Mesodermal cell (in vitro differentiated cells): Measurements from ENCODE around the gene CTSL.

ENCODE experiments used
- H3K27ac ChIP-seq: 2 replicates; pipeline ENCODE4 v1.7.0; 2013; ENCODE audit warnings: mild to moderate bottlenecking, low read depth, low read length, moderate library complexity; ENCODE audit not compliant: severe bottlenecking
- H3K36me3 ChIP-seq: 2 replicates; pipeline ENCODE4 v1.7.1; 2013; ENCODE audit warnings: mild to moderate bottlenecking, low read length, moderate library complexity; ENCODE audit not compliant: control insufficient read depth, insufficient read depth
- H3K4me1 ChIP-seq: one replicate; pipeline ENCODE4 v1.7.1; 2013; ENCODE audit warnings: mild to moderate bottlenecking, low read length; ENCODE audit not compliant: insufficient read depth, control insufficient read depth, poor library complexity, severe bottlenecking
- H3K4me3 ChIP-seq: 2 replicates; pipeline ENCODE4 v1.7.0; 2013; ENCODE audit warnings: low read length, control low read depth, mild to moderate bottlenecking; ENCODE audit not compliant: insufficient read depth, poor library complexity, severe bottlenecking; ENCODE audit errors: extremely low read depth
- H3K9me3 ChIP-seq: 2 replicates; pipeline ENCODE4 v1.7.1; 2013; ENCODE audit warnings: mild to moderate bottlenecking, low read length, moderate library complexity; ENCODE audit not compliant: control insufficient read depth
- WGBS, 2 experiments: methylation state at CpG; one replicate each; pipeline ENCODE4 v1.1.5; 2013; ENCODE audit warnings: missing lambda C conversion rate in 2 of 2; ENCODE audit not compliant: insufficient coverage in 2 of 2; 5-methylcytosine and 5-hydroxymethylcytosine counted together

CTSL gene

GRCh38 chr9:87685441-87685840 lies 40.5 kb upstream of the CTSL start:
- peaks cover 3% of the 10 kb centered on the region for H3K4me1 ChIP-seq
- no peaks in the 10 kb centered on the region for H3K9me3 ChIP-seq
- no peak overlapping the region for H3K4me3 ChIP-seq
- no peak overlapping the region for H3K27ac ChIP-seq
- WGBS, 2 experiments = 90 to 94% methylated on average over 2 to 3 of the region's 4 CpGs
- H3K36me3 ChIP-seq = peaks cover 48% of the 10 kb centered on the region

GRCh38 chr9:87685871-87686519 lies 39.9 kb upstream of the CTSL start:
- H3K36me3 ChIP-seq = peaks cover 44% of the 10 kb centered on the region
- no peaks in the 10 kb centered on the region for H3K9me3 ChIP-seq
- 88 to 94% methylated on average over 6 to 7 of the region's 14 CpGs for WGBS, 2 experiments
- H3K4me1 ChIP-seq = peaks cover 3% of the 10 kb centered on the region
- H3K4me3 ChIP-seq = no peak overlapping the region
- H3K27ac ChIP-seq = peak overlapping the region; percentile 16

- peaks cover 3% of the 10 kb centered on the region for H3K4me1 ChIP-seq
- H3K36me3 ChIP-seq = peaks cover 42% of the 10 kb centered on the region
- 97% methylated on average over 11 to 14 of the region's 14 CpGs for WGBS, 2 experiments
- H3K4me3 ChIP-seq = no peak overlapping the region
- H3K27ac ChIP-seq = no peak overlapping the region
- no peaks in the 10 kb centered on the region for H3K9me3 ChIP-seq
Observed at GRCh38 chr9:87686520-87687090, 39.3 kb upstream of the CTSL start.

GRCh38 chr9:87687207-87687606 lies 38.7 kb upstream of the CTSL start:
- no peaks in the 10 kb centered on the region for H3K9me3 ChIP-seq
- peaks cover 3% of the 10 kb centered on the region for H3K4me1 ChIP-seq
- H3K4me3 ChIP-seq = no peak overlapping the region
- H3K36me3 ChIP-seq = peaks cover 36% of the 10 kb centered on the region
- 86% methylated on average over 4 of the region's 4 CpGs; no CpG with 5 or more reads in 1 of the 2 experiments for WGBS, 2 experiments
- H3K27ac ChIP-seq = no peak overlapping the region

- Histone ChIP-seq H3K36me3 (peaks cover 43% of the 10 kb centered on the region), H3K9me3 (no peaks in the 10 kb centered on the region), H3K27ac (no peak overlapping the region), H3K4me1 (no peaks in the 10 kb centered on the region), H3K4me3 (no peak overlapping the region)
- 86 to 100% methylated on average over 2 to 3 of the region's 3 CpGs for WGBS, 2 experiments
Observed at GRCh38 chr9:87694236-87694755, 31.6 kb upstream of the CTSL start.

- no peak overlapping the region for H3K27ac ChIP-seq
- WGBS, 2 experiments = 83% methylated on average over 1 of the region's 1 CpG; no CpG with 5 or more reads in 1 of the 2 experiments
- H3K4me3 ChIP-seq = no peak overlapping the region
- peaks cover 49% of the 10 kb centered on the region for H3K36me3 ChIP-seq
- peaks cover 3% of the 10 kb centered on the region for H3K4me1 ChIP-seq
- no peaks in the 10 kb centered on the region for H3K9me3 ChIP-seq
Observed at GRCh38 chr9:87695523-87695922, 30.4 kb upstream of the CTSL start.

GRCh38 chr9:87696641-87697040 lies 29.3 kb upstream of the CTSL start:
- H3K4me1 ChIP-seq = peaks cover 7% of the 10 kb centered on the region
- peaks cover 51% of the 10 kb centered on the region for H3K36me3 ChIP-seq
- H3K27ac ChIP-seq = no peak overlapping the region
- H3K9me3 ChIP-seq = no peaks in the 10 kb centered on the region
- no peak overlapping the region for H3K4me3 ChIP-seq
- 83 to 96% methylated on average over 3 to 7 of the region's 7 CpGs for WGBS, 2 experiments

- Histone ChIP-seq H3K4me3 (no peak overlapping the region), H3K27ac (no peak overlapping the region), H3K36me3 (peaks cover 59% of the 10 kb centered on the region), H3K9me3 (no peaks in the 10 kb centered on the region), H3K4me1 (peaks cover 7% of the 10 kb centered on the region)
- 95% methylated on average over 11 to 12 of the region's 14 CpGs for WGBS, 2 experiments
Observed at GRCh38 chr9:87698069-87698809, 27.7 kb upstream of the CTSL start.

- H3K36me3 ChIP-seq = peaks cover 58% of the 10 kb centered on the region
- no peak overlapping the region for H3K27ac ChIP-seq
- H3K4me3 ChIP-seq = no peak overlapping the region
- no peaks in the 10 kb centered on the region for H3K9me3 ChIP-seq
- H3K4me1 ChIP-seq = peaks cover 7% of the 10 kb centered on the region
- 83 to 100% methylated on average over 3 of the region's 4 CpGs for WGBS, 2 experiments
Observed at GRCh38 chr9:87699835-87700234, 26.1 kb upstream of the CTSL start.

- Histone ChIP-seq H3K36me3 (peaks cover 57% of the 10 kb centered on the region), H3K9me3 (no peaks in the 10 kb centered on the region), H3K4me3 (no peak overlapping the region), H3K27ac (peak overlapping the region; percentile 65), H3K4me1 (peaks cover 7% of the 10 kb centered on the region)
- WGBS, 2 experiments = 81 to 95% methylated on average over 4 of the region's 9 CpGs
Observed at GRCh38 chr9:87701491-87701890, 24.4 kb upstream of the CTSL start.
